GM23338 (cell line): ENCODE measurements around the gene RTKN2. TPM values are rescaled to one million over a fixed set of nuclear protein-coding genes. Genes with fewer than 3 reads are reported as not detected.

Experiments
- ATAC-seq: fragments of 200-7000 bp; cut with Tn5 transposase; 3 replicates; pipeline ENCODE4 v1.9.1; 2020
- DNase-seq: peaks from one replicate; pipeline ENCODE4 v3.0.0-alpha.2; 2015; ENCODE audit warnings: low spot score
- H2AFZ ChIP-seq: fragments of 200-600 bp; sonication (generic); 2 replicates; pipeline ENCODE4 v1.8.0; 2016; ENCODE audit warnings: antibody characterized with exemption, mild to moderate bottlenecking, moderate library complexity
- H3F3A ChIP-seq: fragments of 200-600 bp; sonication (generic); replicated peaks from 2 replicates; pipeline ENCODE4 v1.8.0; 2017; ENCODE audit warnings: antibody characterized with exemption, mixed run types, low read depth
- H3K27ac ChIP-seq: fragments of 200-600 bp; sonication (generic); 2 replicates; pipeline ENCODE4 v1.6.1; 2016; ENCODE audit warnings: low read depth
- H3K27me3 ChIP-seq: fragments of 200-600 bp; sonication (generic); 2 replicates; pipeline ENCODE4 v1.8.0; 2016; ENCODE audit warnings: mild to moderate bottlenecking, mixed run types, moderate library complexity; ENCODE audit not compliant: insufficient read depth
- H3K36me3 ChIP-seq: fragments of 200-600 bp; sonication (generic); 2 replicates; pipeline ENCODE4 v1.8.0; 2016; ENCODE audit warnings: mild to moderate bottlenecking; ENCODE audit not compliant: insufficient read depth
- H3K4me1 ChIP-seq: fragments of 200-600 bp; sonication (generic); 2 replicates; pipeline ENCODE4 v1.8.0; 2016; ENCODE audit warnings: mild to moderate bottlenecking, moderate library complexity; ENCODE audit not compliant: insufficient read depth
- H3K4me2 ChIP-seq: fragments of 200-600 bp; sonication (generic); 2 replicates; pipeline ENCODE4 v1.7.1; 2017; ENCODE audit warnings: mixed run types
- H3K4me3 ChIP-seq: fragments of 200-600 bp; sonication (generic); 2 replicates; pipeline ENCODE4 v1.6.1; 2016; ENCODE audit warnings: mixed run types
- H3K79me2 ChIP-seq: fragments of 200-600 bp; sonication (generic); replicated peaks from 2 replicates; pipeline ENCODE4 v1.8.0; 2017; ENCODE audit warnings: mild to moderate bottlenecking; ENCODE audit not compliant: insufficient read depth
- H3K9me2 ChIP-seq: fragments of 200-600 bp; sonication (generic); 2 replicates; pipeline ENCODE4 v1.8.0; 2017; ENCODE audit not compliant: insufficient read depth
- H4K20me1 ChIP-seq: fragments of 200-600 bp; sonication (generic); replicated peaks from 2 replicates; pipeline ENCODE4 v1.8.0; 2017; ENCODE audit warnings: mild to moderate bottlenecking; ENCODE audit not compliant: insufficient read depth
- H3K27ac Mint-ChIP-seq: 2 replicates; pipeline ENCODE4 v1.8.0; 2020; ENCODE audit warnings: inconsistent platforms, mild to moderate bottlenecking, moderate library complexity, mixed read lengths
- H3K27me3 Mint-ChIP-seq: 3 replicates; pipeline ENCODE4 v1.8.0; 2022; ENCODE audit warnings: low read depth, mild to moderate bottlenecking, moderate library complexity, mixed read lengths, inconsistent platforms; ENCODE audit not compliant: insufficient read depth, poor library complexity
- H3K36me3 Mint-ChIP-seq: 3 replicates; pipeline ENCODE4 v1.8.0; 2021; ENCODE audit warnings: low read depth, mild to moderate bottlenecking, inconsistent platforms, moderate library complexity, mixed read lengths
- H3K4me1 Mint-ChIP-seq: 3 replicates; pipeline ENCODE4 v1.8.0; 2020; ENCODE audit warnings: mild to moderate bottlenecking, inconsistent platforms, mixed read lengths
- H3K4me3 Mint-ChIP-seq: 3 replicates; pipeline ENCODE4 v1.8.0; 2021; ENCODE audit warnings: moderate library complexity, mild to moderate bottlenecking, inconsistent platforms, mixed read lengths
- H3K9me3 Mint-ChIP-seq: 3 replicates; pipeline ENCODE4 v1.8.0; 2020; ENCODE audit warnings: moderate library complexity, mild to moderate bottlenecking, inconsistent platforms, mixed read lengths
- ETS1 ChIP-seq: IDR thresholded peaks from 2 replicates; pipeline ENCODE4 v1.6.1; 2016; ENCODE audit warnings: antibody characterized with exemption
- EZH2 ChIP-seq: fragments of 200-600 bp; sonication (generic); IDR thresholded peaks from one replicate; pipeline ENCODE4 v1.8.0; 2017; ENCODE audit warnings: antibody characterized with exemption, mild to moderate bottlenecking, low read depth; ENCODE audit not compliant: unreplicated experiment
- REST ChIP-seq: IDR thresholded peaks from one replicate; pipeline ENCODE4 v1.6.1; 2018; ENCODE audit warnings: antibody characterized with exemption; ENCODE audit not compliant: unreplicated experiment
- STAT1 ChIP-seq: IDR thresholded peaks from one replicate; pipeline ENCODE4 v1.6.1; 2016; ENCODE audit warnings: antibody characterized with exemption; ENCODE audit not compliant: unreplicated experiment
- ZNF114 ChIP-seq: fragments of 250-450 bp; sonication (Bioruptor Pico); IDR thresholded peaks from 2 replicates; pipeline ENCODE4 v1.5.0; 2020; ENCODE audit warnings: mild to moderate bottlenecking, moderate library complexity
- ZNF462 ChIP-seq: fragments of 250-450 bp; sonication (Bioruptor Pico); IDR thresholded peaks from 2 replicates; pipeline ENCODE4 v1.5.0; 2020; ENCODE audit warnings: mild to moderate bottlenecking, moderate library complexity
- polyA plus RNA-seq: library from polyadenylated mRNA; unstranded; fragments of >200 nt; fragmentation: Nextera tagmentation; extraction: Ambion mirVana; gene quantifications from 2 replicates; pipeline ENCODE4 v1.2.1, GENCODE V29; 2016
- total RNA-seq: library from RNA; depleted of rRNA; stranded (reverse); fragments of >200 nt; shearing (Covaris generic); gene quantifications from 2 replicates; pipeline ENCODE4 v1.2.3, GENCODE V29; 2014

RTKN2 gene
- total and polyA plus RNA-seq, 2 experiments from 2014 or later = 15.3 to 23.6 TPM

- H3K4me2 ChIP-seq = no peak overlapping the region
These were observed 44.0 kb downstream of the RTKN2 start for GRCh38 chr10:62224606-62225005.

More at GRCh38 chr10:62224606-62225005, 44.0 kb downstream of the RTKN2 start:
- Histone ChIP-seq H3K79me2 (no peaks in the 10 kb centered on the region), H3K4me3 (no peak overlapping the region), H3K4me1 (no peaks in the 10 kb centered on the region), H3K36me3 (no peaks in the 10 kb centered on the region), H3K27ac (no peak overlapping the region), H4K20me1 (peaks cover 4% of the 10 kb centered on the region; the same call in 1 of the 2 replicates), H3F3A (no peaks in the 10 kb centered on the region), H3K27me3 (no peaks in the 10 kb centered on the region), H2AFZ (no peak overlapping the region), H3K9me2 (no peaks in the 10 kb centered on the region)
- TF ChIP-seq ZNF114 (no peak), STAT1 (no peak), EZH2 (no peak), ZNF462 (CRISPR knock-in tag) (no peak; the same call in 1 of the 2 replicates), REST (no peak), ETS1 (no peak)
- Mint-ChIP-seq H3K27me3 (no peaks in the 10 kb centered on the region), H3K4me3 (no peak overlapping the region), H3K9me3 (no peaks in the 10 kb centered on the region), H3K27ac (no peak overlapping the region), H3K36me3 (no peaks in the 10 kb centered on the region), H3K4me1 (no peaks in the 10 kb centered on the region)
- DNase-seq = peak; percentile 44
- ATAC-seq = peak; percentile 44
